DMS 273 (cell line): ENCODE results near the gene TMEM270.
A peak's percentile ranks its signal among the peaks of the same experiment; 100 is the strongest.
"Not testable (repeated sequence)": the region's sequence is repeated elsewhere in the genome, so short reads cannot be mapped to it uniquely, and the experiment has no call there.

Experiments used
- DNase-seq: peaks from one replicate; lab custom pipeline; 2025; ENCODE audit not compliant: unreplicated experiment; lab: John Stamatoyannopoulos, UW

The TMEM270 gene

GRCh38 chr7:73831834-73832651 is 28.9 kb upstream of the TMEM270 start:
- no peak for DNase-seq

DNA sequence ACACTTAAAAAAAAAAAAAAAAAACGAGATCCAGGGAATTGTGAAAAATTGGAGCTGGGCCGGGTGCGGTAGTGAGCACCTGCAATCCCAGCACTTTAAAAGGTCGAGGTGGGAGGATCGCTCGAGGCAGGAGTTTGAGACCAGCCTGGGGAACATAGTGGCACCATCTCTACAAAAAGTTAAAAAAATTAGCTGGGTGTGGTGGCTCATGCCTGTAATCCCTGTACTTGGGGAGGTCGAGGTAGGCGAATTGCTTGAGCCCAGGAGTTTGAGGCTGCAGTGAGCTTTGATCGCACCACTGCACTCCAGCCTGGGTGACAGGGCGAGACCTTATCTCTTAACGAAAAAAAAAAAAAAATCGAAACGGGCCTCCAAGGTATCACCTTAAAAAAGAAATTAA is 28.2 kb upstream of the TMEM270 start:
- no peak for DNase-seq

DNA sequence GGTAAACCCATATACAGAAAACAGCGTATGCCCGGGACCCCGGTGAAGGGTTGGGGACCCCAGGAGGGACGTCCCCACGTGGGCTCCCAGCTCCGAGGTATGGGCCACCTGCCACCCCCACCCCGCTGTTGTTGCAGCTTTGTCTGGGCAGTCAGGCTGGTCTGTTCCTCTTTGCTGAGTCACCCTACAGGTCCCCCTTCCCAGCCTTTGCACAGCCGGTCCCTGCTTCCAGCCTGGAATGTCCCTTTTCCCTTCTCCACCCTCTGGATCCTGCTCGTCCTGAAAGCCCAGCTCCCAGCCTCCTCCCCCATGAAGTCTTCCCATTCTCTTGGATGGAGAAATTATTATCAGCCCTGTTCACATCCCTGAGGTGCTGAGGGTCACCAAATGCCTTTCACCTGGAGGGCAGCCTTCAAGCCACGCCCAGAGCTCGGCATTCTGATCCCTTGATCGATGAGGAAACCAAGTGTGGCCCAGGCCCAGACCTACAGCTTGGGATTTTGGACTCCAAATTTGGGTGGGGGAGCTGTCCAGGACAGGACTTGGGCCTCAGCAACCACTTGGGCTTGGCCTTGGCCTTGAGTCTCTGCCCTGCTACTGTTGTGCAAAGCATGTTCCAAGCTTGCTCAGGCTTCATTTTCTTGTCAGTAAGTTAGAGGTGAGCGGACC is 27.6 kb upstream of the TMEM270 start:
- no peak for DNase-seq

DNA sequence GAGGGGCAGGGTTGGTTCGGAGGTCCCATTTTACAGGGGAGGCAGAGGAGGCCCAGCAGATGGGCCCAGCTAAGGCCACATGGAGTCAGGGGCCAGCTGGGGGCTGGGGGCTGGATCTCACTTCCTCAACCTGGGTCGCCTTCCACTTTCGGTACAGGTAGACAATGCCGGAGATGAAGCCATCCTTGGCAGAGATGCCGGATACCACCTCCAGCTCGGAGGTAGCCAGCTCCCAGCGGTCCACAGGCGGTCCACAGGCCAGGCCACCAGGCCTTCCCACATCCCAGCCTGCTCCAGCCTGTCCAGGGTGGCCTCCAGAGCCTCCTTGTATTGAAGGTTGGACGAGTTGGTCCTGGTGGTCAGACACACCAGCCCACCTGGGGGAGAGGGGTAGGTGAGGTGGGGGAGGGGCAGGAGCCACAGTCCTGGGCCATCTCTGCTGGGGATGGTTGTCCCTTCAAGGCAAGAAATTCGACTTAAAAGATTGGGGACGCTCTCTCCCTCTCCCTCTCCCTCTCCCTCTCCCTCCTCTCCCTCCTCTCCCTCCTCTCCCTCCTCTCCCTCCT is 26.2 kb upstream of the TMEM270 start:
- no peak for DNase-seq

GRCh38 chr7:73837167-73837566 is 23.8 kb upstream of the TMEM270 start:
- DNase-seq, result not testable (repeated sequence)

- no peak for DNase-seq
These were observed 22.3 kb upstream of the TMEM270 start for GRCh38 chr7:73838642-73839041.

GRCh38 chr7:73839290-73839689 is 21.7 kb upstream of the TMEM270 start:
- no peak for DNase-seq

GRCh38 chr7:73839743-73840714 is 20.9 kb upstream of the TMEM270 start:
- DNase-seq, result peak; percentile 48

DNA sequence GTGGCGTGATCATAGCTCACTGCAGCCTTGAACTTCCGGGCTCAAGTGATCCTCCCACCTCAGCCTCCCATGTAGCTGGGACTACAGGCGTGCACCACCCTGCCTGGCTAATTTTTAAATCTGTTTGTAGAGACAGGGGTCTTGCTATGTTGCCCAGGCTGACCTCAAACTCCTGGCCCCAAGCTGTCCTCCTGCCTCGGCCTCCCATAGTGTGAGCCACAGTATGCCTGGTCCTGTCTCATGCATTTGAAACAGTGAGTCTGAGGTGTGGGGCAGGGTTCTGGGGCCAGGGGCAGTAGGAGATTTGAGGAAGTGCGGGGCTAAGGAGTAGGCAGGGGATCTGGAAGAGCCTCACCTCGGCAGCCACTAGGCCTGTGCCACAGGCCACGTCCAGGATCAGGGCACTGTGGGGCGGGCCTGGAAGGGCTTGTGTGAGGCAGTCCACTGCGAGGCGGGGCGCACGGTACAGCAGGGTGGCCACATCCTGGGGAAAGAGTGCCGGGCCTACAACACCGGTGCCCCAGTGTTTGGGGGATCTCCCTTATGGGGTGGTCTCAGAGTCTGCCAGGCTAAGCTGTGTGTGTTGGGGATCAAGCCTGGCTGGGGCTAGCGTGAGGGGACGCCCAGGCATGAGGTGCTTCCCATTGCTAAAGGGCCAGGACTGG is 20.1 kb upstream of the TMEM270 start:
- DNase-seq, result no peak

- no peak for DNase-seq
These were observed 19.3 kb upstream of the TMEM270 start for GRCh38 chr7:73841689-73842066.

DNA sequence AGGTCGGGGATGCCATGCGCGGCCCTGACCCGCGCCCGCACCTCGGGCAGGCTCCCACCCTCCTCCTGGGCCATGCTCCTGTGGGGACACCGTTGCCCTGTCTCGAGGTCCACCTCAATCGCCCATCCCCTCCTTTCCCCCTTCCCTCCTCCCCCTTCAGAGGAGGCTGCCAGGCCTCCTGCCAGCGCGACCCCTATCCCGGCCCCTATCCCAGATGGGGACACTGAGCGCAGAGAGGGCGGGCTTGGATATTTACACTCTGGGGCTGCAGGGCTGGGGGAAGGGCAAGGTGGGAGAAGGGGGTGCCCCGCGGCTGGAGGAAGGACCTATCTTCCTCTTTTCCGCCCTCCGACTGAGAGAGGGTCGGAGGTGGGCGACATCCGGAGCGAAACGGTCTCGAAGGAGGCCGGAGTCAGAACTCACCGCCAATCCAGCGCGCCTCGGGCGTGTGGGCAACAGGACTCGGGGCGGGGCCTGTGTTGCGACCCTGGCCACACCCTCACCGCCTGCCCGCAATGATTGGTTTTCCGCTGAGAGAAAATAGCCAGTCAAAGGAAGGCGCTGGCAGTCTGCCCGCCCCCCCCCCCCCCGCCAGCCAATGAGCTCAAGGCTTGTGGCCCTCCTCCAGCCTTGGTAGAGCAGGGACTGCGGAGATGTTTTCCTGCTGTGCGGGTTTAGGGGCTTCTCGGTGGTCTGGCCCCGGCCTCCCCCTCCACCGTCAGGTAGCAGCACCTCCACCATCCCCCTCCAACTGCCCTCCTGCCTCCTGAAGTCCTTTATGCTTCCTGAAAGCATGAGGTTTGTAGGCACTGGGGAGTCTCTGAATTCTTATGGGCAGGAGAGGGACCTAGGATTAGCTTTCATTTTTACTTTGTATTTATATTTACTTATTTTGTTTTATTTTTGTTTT is 18.6 kb upstream of the TMEM270 start, which contains the start of gene METTL27:
Gene METTL27 (minus strand): TSS at position 450 of the 910 bp plus-strand sequence. CDS start 376 bp downstream, at position 74.
- DNase-seq, result peak; percentile 99

- DNase-seq, result no peak
These were observed 16.8 kb upstream of the TMEM270 start for GRCh38 chr7:73844131-73844547.

- no peak for DNase-seq
These were observed 16.0 kb upstream of the TMEM270 start for GRCh38 chr7:73844848-73845460.

DNA sequence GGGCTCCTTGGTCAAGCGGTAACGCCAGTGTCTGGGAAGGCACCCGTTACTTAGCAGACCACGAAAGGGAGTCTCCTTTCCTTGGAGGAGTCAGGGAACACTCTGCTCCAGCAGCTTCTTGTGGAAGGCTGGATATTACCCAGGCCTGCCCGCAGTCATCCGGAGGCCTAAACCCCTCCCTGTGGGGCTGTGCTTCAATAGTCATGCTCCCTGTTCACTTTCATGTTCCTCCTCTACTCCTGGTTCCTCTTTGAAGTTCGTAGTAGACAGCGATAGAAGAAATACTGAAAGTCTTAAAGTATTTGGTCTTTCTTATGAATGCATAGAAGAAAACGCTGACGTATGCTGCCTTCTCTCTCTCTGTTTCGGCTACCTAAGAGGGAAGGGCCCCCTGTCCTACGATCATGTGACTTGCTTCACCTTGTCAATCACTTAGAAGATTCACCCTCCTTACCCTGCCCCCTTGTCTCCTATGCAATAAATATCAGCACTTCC is 15.2 kb upstream of the TMEM270 start:
- DNase-seq, result not testable (repeated sequence)

DNA sequence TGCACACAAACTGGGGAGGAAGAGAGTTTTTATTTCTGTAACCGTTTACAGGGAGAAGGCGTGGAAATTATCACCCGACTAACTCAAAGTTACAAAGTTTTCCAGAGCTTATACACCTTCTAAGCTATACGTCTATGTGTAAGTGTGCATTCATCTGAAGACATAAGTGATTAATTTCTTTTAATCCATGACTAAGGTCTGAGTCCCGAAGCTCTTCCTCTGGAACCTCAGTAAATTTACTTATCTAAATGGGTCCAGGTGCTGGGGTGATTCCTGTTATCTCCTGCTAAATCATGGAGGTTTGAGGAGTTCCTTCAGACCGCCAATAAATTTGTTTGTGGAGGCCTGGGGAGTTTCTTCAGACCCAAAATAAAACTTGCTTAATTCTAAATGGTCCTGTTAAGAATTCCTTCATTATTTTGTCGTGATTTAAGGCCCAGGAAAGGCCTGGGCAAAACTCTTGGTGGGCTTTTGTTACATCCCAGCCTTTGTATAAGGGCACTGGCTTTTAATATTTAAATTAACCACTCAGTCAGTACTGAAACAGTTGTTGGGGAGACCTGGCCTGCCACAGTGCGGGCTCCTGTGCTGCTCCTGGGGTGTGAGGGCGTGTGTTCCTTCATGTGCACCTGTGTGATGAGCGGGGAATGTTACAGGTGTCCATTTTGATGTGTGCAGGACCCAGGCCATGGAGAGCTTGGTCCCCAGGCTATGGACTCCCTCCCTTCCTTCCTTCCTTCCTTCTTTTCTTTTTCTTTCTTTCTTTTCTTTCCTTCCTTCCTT is 12.8 kb upstream of the TMEM270 start:
- no peak for DNase-seq

GRCh38 chr7:73850781-73851207 is 10.2 kb upstream of the TMEM270 start:
- DNase-seq, result no peak

- peak; percentile 89 for DNase-seq
These were observed 9.3 kb upstream of the TMEM270 start for GRCh38 chr7:73851410-73852338.
